Measurements from ENCODE around the gene CRX.
"Not testable (repeated sequence)": the region's sequence is repeated elsewhere in the genome, so short reads cannot be mapped to it uniquely, and the experiment has no call there.

CRX gene

GRCh38 chr19:47789811-47790210, 31.9 kb upstream of the CRX start:
- not testable (repeated sequence) for H3K4me3 ChIP-seq (ENCODE audit: extremely low read depth, insufficient read depth, low read length, poor library complexity, severe bottlenecking); H3K9me3 ChIP-seq (ENCODE audit: control insufficient read depth, low read length); H3K4me1 ChIP-seq (ENCODE audit: control insufficient read depth, insufficient read depth, low read length, poor library complexity, severe bottlenecking); H3K27ac ChIP-seq (ENCODE audit: low read depth, low read length, severe bottlenecking)
- peaks cover 17% of the 10 kb centered on the region for H3K36me3 ChIP-seq (ENCODE audit: control insufficient read depth, insufficient read depth, low read length)
- WGBS, 2 experiments (ENCODE audit: insufficient coverage in 2 of 2), result 71 to 89% methylated on average over 8 of the region's 13 CpGs

- H3K4me1 ChIP-seq (ENCODE audit: control insufficient read depth, insufficient read depth, low read length, poor library complexity, severe bottlenecking), result no peaks in the 10 kb centered on the region
- peaks cover 11% of the 10 kb centered on the region for H3K36me3 ChIP-seq (ENCODE audit: control insufficient read depth, insufficient read depth, low read length)
- WGBS, 2 experiments (ENCODE audit: insufficient coverage in 2 of 2), result 21 to 31% methylated on average over 7 of the region's 10 CpGs
- no peak overlapping the region for H3K4me3 ChIP-seq (ENCODE audit: extremely low read depth, insufficient read depth, low read length, poor library complexity, severe bottlenecking)
- no peak overlapping the region for H3K27ac ChIP-seq (ENCODE audit: low read depth, low read length, severe bottlenecking)
- H3K9me3 ChIP-seq (ENCODE audit: control insufficient read depth, low read length), result peaks cover 6% of the 10 kb centered on the region
These were observed 31.3 kb upstream of the CRX start for GRCh38 chr19:47790398-47790814.

GRCh38 chr19:47792616-47793015, 29.1 kb upstream of the CRX start:
- Histone ChIP-seq H3K36me3 (ENCODE audit: control insufficient read depth, insufficient read depth, low read length) (no peaks in the 10 kb centered on the region), H3K27ac (ENCODE audit: low read depth, low read length, severe bottlenecking) (no peak overlapping the region), H3K4me1 (ENCODE audit: control insufficient read depth, insufficient read depth, low read length, poor library complexity, severe bottlenecking) (no peaks in the 10 kb centered on the region), H3K9me3 (ENCODE audit: control insufficient read depth, low read length) (peaks cover 6% of the 10 kb centered on the region), H3K4me3 (ENCODE audit: extremely low read depth, insufficient read depth, low read length, poor library complexity, severe bottlenecking) (no peak overlapping the region)
- no CpG with 5 or more reads among the region's 1 CpG for WGBS, 2 experiments (ENCODE audit: insufficient coverage in 2 of 2)

- Histone ChIP-seq H3K4me1 (ENCODE audit: control insufficient read depth, insufficient read depth, low read length, poor library complexity, severe bottlenecking) (no peaks in the 10 kb centered on the region), H3K36me3 (ENCODE audit: control insufficient read depth, insufficient read depth, low read length) (no peaks in the 10 kb centered on the region), H3K4me3 (ENCODE audit: extremely low read depth, insufficient read depth, low read length, poor library complexity, severe bottlenecking) (no peak overlapping the region), H3K27ac (ENCODE audit: low read depth, low read length, severe bottlenecking) (no peak overlapping the region), H3K9me3 (ENCODE audit: control insufficient read depth, low read length) (peaks cover 6% of the 10 kb centered on the region)
- WGBS, 2 experiments (ENCODE audit: insufficient coverage in 2 of 2), result 82 to 83% methylated on average over 13 to 14 of the region's 18 CpGs
These were observed 27.2 kb upstream of the CRX start for GRCh38 chr19:47794526-47794925.

GRCh38 chr19:47796785-47797184, 25.0 kb upstream of the CRX start:
- Histone ChIP-seq H3K4me3 (ENCODE audit: extremely low read depth, insufficient read depth, low read length, poor library complexity, severe bottlenecking) (no peak overlapping the region), H3K36me3 (ENCODE audit: control insufficient read depth, insufficient read depth, low read length) (no peaks in the 10 kb centered on the region), H3K9me3 (ENCODE audit: control insufficient read depth, low read length) (peaks cover 6% of the 10 kb centered on the region), H3K4me1 (ENCODE audit: control insufficient read depth, insufficient read depth, low read length, poor library complexity, severe bottlenecking) (no peaks in the 10 kb centered on the region), H3K27ac (ENCODE audit: low read depth, low read length, severe bottlenecking) (no peak overlapping the region)
- WGBS, 2 experiments (ENCODE audit: insufficient coverage in 2 of 2), result 95 to 100% methylated on average over 2 of the region's 2 CpGs

- H3K4me1 ChIP-seq (ENCODE audit: control insufficient read depth, insufficient read depth, low read length, poor library complexity, severe bottlenecking), result no peaks in the 10 kb centered on the region
- H3K27ac ChIP-seq (ENCODE audit: low read depth, low read length, severe bottlenecking), result no peak overlapping the region
- H3K36me3 ChIP-seq (ENCODE audit: control insufficient read depth, insufficient read depth, low read length), result no peaks in the 10 kb centered on the region
- 77 to 81% methylated on average over 10 of the region's 14 CpGs for WGBS, 2 experiments (ENCODE audit: insufficient coverage in 2 of 2)
- no peak overlapping the region for H3K4me3 ChIP-seq (ENCODE audit: extremely low read depth, insufficient read depth, low read length, poor library complexity, severe bottlenecking)
- H3K9me3 ChIP-seq (ENCODE audit: control insufficient read depth, low read length), result no peaks in the 10 kb centered on the region
These were observed 23.5 kb upstream of the CRX start for GRCh38 chr19:47797996-47798903.

GRCh38 chr19:47798904-47799266, 22.9 kb upstream of the CRX start:
- no peaks in the 10 kb centered on the region for H3K4me1 ChIP-seq (ENCODE audit: control insufficient read depth, insufficient read depth, low read length, poor library complexity, severe bottlenecking)
- no peak overlapping the region for H3K27ac ChIP-seq (ENCODE audit: low read depth, low read length, severe bottlenecking)
- WGBS, 2 experiments (ENCODE audit: insufficient coverage in 2 of 2), result 90 to 100% methylated on average over 3 to 4 of the region's 4 CpGs
- H3K4me3 ChIP-seq (ENCODE audit: extremely low read depth, insufficient read depth, low read length, poor library complexity, severe bottlenecking), result no peak overlapping the region
- no peaks in the 10 kb centered on the region for H3K36me3 ChIP-seq (ENCODE audit: control insufficient read depth, insufficient read depth, low read length)
- no peaks in the 10 kb centered on the region for H3K9me3 ChIP-seq (ENCODE audit: control insufficient read depth, low read length)

GRCh38 chr19:47801270-47801669, 20.5 kb upstream of the CRX start:
- Histone ChIP-seq H3K4me3 (ENCODE audit: extremely low read depth, insufficient read depth, low read length, poor library complexity, severe bottlenecking) (no peak overlapping the region), H3K4me1 (ENCODE audit: control insufficient read depth, insufficient read depth, low read length, poor library complexity, severe bottlenecking) (no peaks in the 10 kb centered on the region), H3K27ac (ENCODE audit: low read depth, low read length, severe bottlenecking) (no peak overlapping the region), H3K9me3 (ENCODE audit: control insufficient read depth, low read length) (no peaks in the 10 kb centered on the region), H3K36me3 (ENCODE audit: control insufficient read depth, insufficient read depth, low read length) (no peaks in the 10 kb centered on the region)
- 100% methylated on average over 1 of the region's 4 CpGs for WGBS, 2 experiments (ENCODE audit: insufficient coverage in 2 of 2)

- 91 to 96% methylated on average over 5 to 9 of the region's 25 CpGs for WGBS, 2 experiments (ENCODE audit: insufficient coverage in 2 of 2)
- H3K9me3 ChIP-seq (ENCODE audit: control insufficient read depth, low read length), result no peaks in the 10 kb centered on the region
- H3K4me1 ChIP-seq (ENCODE audit: control insufficient read depth, insufficient read depth, low read length, poor library complexity, severe bottlenecking), result no peaks in the 10 kb centered on the region
These were observed 19.2 kb upstream of the CRX start for GRCh38 chr19:47802521-47803043.

GRCh38 chr19:47803148-47803547, 18.6 kb upstream of the CRX start:
- H3K9me3 ChIP-seq (ENCODE audit: control insufficient read depth, low read length); H3K4me3 ChIP-seq (ENCODE audit: extremely low read depth, insufficient read depth, low read length, poor library complexity, severe bottlenecking); H3K36me3 ChIP-seq (ENCODE audit: control insufficient read depth, insufficient read depth, low read length); H3K27ac ChIP-seq (ENCODE audit: low read depth, low read length, severe bottlenecking); H3K4me1 ChIP-seq (ENCODE audit: control insufficient read depth, insufficient read depth, low read length, poor library complexity, severe bottlenecking): not testable (repeated sequence)
- 96 to 100% methylated on average over 3 to 5 of the region's 21 CpGs for WGBS, 2 experiments (ENCODE audit: insufficient coverage in 2 of 2)

More at GRCh38 chr19:47802521-47803043, 19.2 kb upstream of the CRX start:
- no peak overlapping the region for H3K27ac ChIP-seq (ENCODE audit: low read depth, low read length, severe bottlenecking)
- no peak overlapping the region for H3K4me3 ChIP-seq (ENCODE audit: extremely low read depth, insufficient read depth, low read length, poor library complexity, severe bottlenecking)
- no peaks in the 10 kb centered on the region for H3K36me3 ChIP-seq (ENCODE audit: control insufficient read depth, insufficient read depth, low read length)

GRCh38 chr19:47803671-47804070, 18.1 kb upstream of the CRX start:
- H3K27ac ChIP-seq (ENCODE audit: low read depth, low read length, severe bottlenecking); H3K4me1 ChIP-seq (ENCODE audit: control insufficient read depth, insufficient read depth, low read length, poor library complexity, severe bottlenecking); H3K4me3 ChIP-seq (ENCODE audit: extremely low read depth, insufficient read depth, low read length, poor library complexity, severe bottlenecking); H3K9me3 ChIP-seq (ENCODE audit: control insufficient read depth, low read length); H3K36me3 ChIP-seq (ENCODE audit: control insufficient read depth, insufficient read depth, low read length): not testable (repeated sequence)
- no CpG with 5 or more reads among the region's 12 CpGs for WGBS, 2 experiments (ENCODE audit: insufficient coverage in 2 of 2)

Measured in mesodermal cell (in vitro differentiated cells).